Uterus (tissue), 4 donors: ENCODE measurements around the gene CCR7. TPM values are rescaled to one million over a fixed set of nuclear protein-coding genes. Genes with fewer than 3 reads are reported as not detected.

Source experiments
- DNase-seq, 2 donors: peaks; one replicate each; pipeline ENCODE4 v3.0.0-alpha.2; 2019 to 2020
- H3K27ac ChIP-seq, 2 donors: fragments of 200-600 bp; sonication (generic); 1 replicate in 1 of 2; 2 replicates in 1 of 2; pipeline ENCODE4 v1.5.1; 2016 to 2018
- H3K27me3 ChIP-seq, 2 donors: fragments of 200-600 bp; sonication (generic); one replicate each; pipeline ENCODE4 v1.5.1; 2018 to 2019; ENCODE audit warnings: control low read depth in 1 of 2
- H3K36me3 ChIP-seq, 2 donors: fragments of 200-600 bp; sonication (generic); one replicate each; pipeline ENCODE4 v1.5.1; 2019; ENCODE audit warnings: control low read depth in 1 of 2
- H3K4me1 ChIP-seq, 2 donors: fragments of 200-600 bp; sonication (generic); one replicate each; pipeline ENCODE4 v1.5.1; 2018 to 2019; ENCODE audit warnings: control low read depth in 1 of 2
- H3K4me3 ChIP-seq, 2 donors: fragments of 200-600 bp; sonication (generic); 1 replicate in 1 of 2; 2 replicates in 1 of 2; pipeline ENCODE4 v1.5.1; 2018 to 2019; ENCODE audit warnings: mild to moderate bottlenecking in 1 of 2
- H3K9me3 ChIP-seq, 2 donors: fragments of 200-600 bp; sonication (generic); one replicate each; pipeline ENCODE4 v1.5.1; 2019; ENCODE audit warnings: control low read depth in 1 of 2
- POLR2A ChIP-seq, 2 donors: fragments of 450-650 bp; IDR thresholded peaks; one replicate each; pipeline ENCODE4 v1.6.1; 2016; ENCODE audit warnings: antibody characterized with exemption in 2 of 2, mild to moderate bottlenecking in 1 of 2, moderate library complexity in 1 of 2
- intact Hi-C: fragments of 100-400 bp; cut with DNase I; formaldehyde crosslinking; loops from one replicate; pipeline ENCODE4 v1.15.1; 2023; ENCODE audit warnings: low total_unique reads
- total RNA-seq, 4 donors: library from RNA; depleted of rRNA in 3 of 4; stranded (reverse); fragments of >200 nt in 3 of 4; gene quantifications; one replicate each; pipeline versions ENCODE4 v1.1.0 to v1.2.4, GENCODE V29; 2014 to 2023
- TF ChIP-seq, protein P1 (sequence below), 4 experiments: fragments of 200-600 bp in 2 of 4; fragments of 450-650 bp in 2 of 4; sonication (generic) in 2 of 4; IDR thresholded peaks; one replicate each; pipeline ENCODE4 v1.5.1; 2016 to 2019; ENCODE audit warnings: antibody characterized with exemption in 4 of 4, mild to moderate bottlenecking in 2 of 4, moderate library complexity in 1 of 4
- donor health status: DM: yes; HTN: yes; CAD: no.

The CCR7 gene
- total RNA-seq, 4 donors from 2014 or later, result 0.14 TPM; not detected in 3

DNA sequence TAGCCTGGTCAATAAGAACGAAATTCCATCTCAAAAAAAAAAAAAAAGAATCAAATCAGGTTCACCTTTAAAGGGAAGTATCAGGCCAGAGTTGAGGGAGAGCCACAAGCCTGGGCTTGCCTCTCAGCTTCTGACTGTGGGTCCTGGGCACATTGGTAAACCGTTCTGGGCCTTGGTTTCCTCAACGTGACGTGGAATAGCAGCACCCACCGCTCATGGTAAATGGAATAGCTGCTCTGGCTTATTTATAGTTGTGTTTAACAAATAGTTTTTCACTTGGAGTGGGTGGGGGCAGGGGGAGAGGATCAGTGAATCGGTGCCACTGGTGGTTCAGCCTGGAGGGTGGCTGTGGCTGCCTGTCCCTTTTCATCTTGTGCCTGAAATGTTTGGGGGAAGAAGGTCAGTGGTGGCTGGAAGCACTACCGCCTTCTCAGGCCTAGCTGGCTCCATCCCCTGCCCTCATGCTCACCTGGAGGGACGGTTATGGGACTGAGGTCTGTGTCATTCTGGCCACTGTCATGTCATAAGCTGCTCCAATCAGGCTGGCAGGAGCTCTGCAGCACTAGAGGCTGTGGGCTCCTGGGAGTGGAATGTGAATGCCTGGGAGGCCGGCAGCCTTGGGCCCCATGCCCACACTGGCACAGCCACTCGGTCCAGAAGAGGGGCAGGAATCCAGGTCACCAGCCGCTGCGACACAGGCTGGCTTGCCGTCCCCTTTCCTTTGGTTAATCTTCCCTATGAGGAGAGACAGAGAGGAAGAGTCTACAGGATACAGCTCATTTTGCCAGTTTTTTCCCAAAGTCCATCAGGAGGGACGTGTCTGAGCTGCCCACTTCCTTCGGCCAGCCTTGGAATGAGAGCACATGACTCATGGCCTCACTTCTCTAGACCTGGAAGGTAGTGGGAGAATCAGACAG is 27.0 kb downstream of the CCR7 start:
- Histone ChIP-seq H3K27me3 (no peaks in the 10 kb centered on the region), H3K9me3 (no peaks in the 10 kb centered on the region), H3K4me1 (peaks cover 18 to 30% of the 10 kb centered on the region in 2 donors), H3K27ac (peak overlapping the region; percentile 93 to 98), H3K4me3 (no peak overlapping the region), H3K36me3 (no peaks in the 10 kb centered on the region)
- TF ChIP-seq POLR2A (IDR thresholded peaks at IDR 0.05), result no peak
- TF ChIP-seq, protein P1, sequence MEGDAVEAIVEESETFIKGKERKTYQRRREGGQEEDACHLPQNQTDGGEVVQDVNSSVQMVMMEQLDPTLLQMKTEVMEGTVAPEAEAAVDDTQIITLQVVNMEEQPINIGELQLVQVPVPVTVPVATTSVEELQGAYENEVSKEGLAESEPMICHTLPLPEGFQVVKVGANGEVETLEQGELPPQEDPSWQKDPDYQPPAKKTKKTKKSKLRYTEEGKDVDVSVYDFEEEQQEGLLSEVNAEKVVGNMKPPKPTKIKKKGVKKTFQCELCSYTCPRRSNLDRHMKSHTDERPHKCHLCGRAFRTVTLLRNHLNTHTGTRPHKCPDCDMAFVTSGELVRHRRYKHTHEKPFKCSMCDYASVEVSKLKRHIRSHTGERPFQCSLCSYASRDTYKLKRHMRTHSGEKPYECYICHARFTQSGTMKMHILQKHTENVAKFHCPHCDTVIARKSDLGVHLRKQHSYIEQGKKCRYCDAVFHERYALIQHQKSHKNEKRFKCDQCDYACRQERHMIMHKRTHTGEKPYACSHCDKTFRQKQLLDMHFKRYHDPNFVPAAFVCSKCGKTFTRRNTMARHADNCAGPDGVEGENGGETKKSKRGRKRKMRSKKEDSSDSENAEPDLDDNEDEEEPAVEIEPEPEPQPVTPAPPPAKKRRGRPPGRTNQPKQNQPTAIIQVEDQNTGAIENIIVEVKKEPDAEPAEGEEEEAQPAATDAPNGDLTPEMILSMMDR (IDR thresholded peaks at IDR 0.05), result no peak
- peak in 1 of 2 donors; percentile 40 for DNase-seq
- intact Hi-C loops, result loop anchor here (10.0 kb wide), 2 partner anchors 63 to 183 kb away; no protein-coding TSS in a partner anchor

DNA sequence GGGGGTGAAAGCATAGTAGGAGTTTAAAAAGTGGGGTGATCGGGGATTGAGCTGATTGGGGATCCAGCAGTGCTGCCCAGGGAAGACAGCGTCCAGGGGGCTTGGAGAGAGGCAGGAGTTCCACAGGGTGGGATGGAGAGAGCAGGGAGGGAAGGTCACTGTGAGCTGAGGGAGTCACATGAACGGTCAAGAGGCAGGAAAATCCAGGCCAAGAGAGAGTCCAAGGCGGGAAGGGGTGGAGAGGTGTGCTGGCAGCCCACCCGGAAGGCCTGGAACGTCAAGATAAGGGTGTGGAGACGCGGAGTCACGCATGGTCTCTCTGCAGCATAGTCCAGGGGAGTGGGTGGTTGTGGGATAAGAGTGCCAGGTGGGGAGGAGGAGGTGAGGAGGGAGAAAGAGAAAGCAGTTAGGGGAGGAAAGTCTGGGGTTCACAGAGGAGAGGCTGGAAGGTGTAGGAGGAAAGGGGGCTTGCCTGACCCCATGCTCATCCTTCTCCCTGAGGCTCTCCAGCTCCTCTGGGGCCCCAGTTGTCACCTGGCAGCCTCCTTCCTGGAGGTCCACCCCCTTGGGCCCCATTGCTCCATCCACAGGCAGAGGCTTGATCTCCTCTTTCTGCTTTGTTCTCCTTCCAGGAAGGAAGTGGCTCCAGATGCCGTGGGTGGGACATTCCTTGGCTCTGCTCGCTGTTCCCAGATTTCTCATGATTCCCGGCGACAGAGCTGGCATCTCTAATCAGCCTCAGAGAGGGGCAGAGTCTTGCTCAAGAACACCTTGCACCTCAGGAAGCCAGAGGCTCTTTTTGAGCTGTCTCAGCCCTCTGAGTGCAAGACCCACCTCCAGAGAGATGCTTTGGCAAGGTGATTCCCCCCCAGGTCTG is 28.7 kb downstream of the CCR7 start:
- Histone ChIP-seq H3K4me1 (peaks cover 4 to 28% of the 10 kb centered on the region in 2 donors), H3K4me3 (no peak overlapping the region), H3K27ac (peak overlapping the region; percentile 93 to 98), H3K9me3 (no peaks in the 10 kb centered on the region), H3K27me3 (no peaks in the 10 kb centered on the region), H3K36me3 (no peaks in the 10 kb centered on the region)
- TF ChIP-seq, protein P1 (IDR thresholded peaks at IDR 0.05), result no peak
- no peak for TF ChIP-seq POLR2A (IDR thresholded peaks at IDR 0.05)
- peak; percentile 62 to 72 for DNase-seq
- intact Hi-C loops, result loop anchor here (10.0 kb wide), 2 partner anchors 62 to 182 kb away; no protein-coding TSS in a partner anchor

DNA sequence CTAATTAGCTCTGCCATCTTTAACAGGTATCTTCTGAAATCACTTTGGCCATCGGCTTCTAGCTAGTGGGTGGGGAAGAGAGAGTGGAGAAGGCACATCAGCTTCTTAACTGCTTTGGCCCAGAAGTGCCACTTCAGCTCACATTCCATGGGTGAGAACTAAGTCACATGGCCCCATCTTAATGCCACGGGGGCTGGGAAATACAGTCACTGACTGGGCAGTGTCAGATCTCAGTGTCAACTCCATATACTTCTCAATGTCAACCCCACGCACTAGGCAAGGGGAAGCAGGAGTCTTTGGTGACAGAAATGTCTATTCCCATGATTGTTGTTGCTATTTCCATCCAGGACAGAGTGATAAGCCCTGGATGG is 29.4 kb downstream of the CCR7 start:
- TF ChIP-seq, protein P1 (IDR thresholded peaks at IDR 0.05), result no peak
- no peak for TF ChIP-seq POLR2A (IDR thresholded peaks at IDR 0.05)
- Histone ChIP-seq H3K9me3 (no peaks in the 10 kb centered on the region), H3K27ac (peak overlapping the region; percentile 93 to 98), H3K4me1 (peaks cover 0 to 25% of the 10 kb centered on the region in 2 donors), H3K27me3 (no peaks in the 10 kb centered on the region), H3K36me3 (no peaks in the 10 kb centered on the region), H3K4me3 (no peak overlapping the region)
- DNase-seq, result peak in 1 of 2 donors; percentile 14
- intact Hi-C loops, result loop anchor here (10.0 kb wide), 2 partner anchors 61 to 181 kb away; no protein-coding TSS in a partner anchor

DNA sequence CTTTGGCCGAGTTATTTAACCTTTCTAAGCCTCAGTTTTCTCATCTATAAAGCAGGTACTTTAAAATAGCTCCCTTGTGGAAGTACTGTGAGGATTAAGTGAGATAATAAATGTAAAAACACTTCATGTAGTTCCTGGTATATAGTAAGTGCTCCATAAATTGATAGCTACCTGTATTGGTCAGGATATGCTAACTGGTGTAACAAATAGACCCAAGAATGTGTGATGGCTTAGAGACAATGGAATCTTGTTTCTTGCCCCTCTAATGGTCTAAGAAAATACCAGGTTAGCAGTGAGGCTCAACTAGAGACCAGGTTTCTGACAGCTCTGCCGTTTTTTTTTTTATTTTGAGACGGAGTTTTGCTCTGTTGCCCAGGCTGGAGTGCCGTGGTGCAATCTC is 29.8 kb downstream of the CCR7 start:
- Histone ChIP-seq H3K36me3 (no peaks in the 10 kb centered on the region), H3K4me1 (peaks cover 0 to 25% of the 10 kb centered on the region in 2 donors), H3K27me3 (no peaks in the 10 kb centered on the region), H3K9me3 (no peaks in the 10 kb centered on the region), H3K27ac (peak overlapping the region; percentile 93 to 98), H3K4me3 (no peak overlapping the region)
- intact Hi-C loops, result loop anchor here (10.0 kb wide), 2 partner anchors 61 to 181 kb away; no protein-coding TSS in a partner anchor
- TF ChIP-seq, protein P1 (IDR thresholded peaks at IDR 0.05), result no peak
- TF ChIP-seq POLR2A (IDR thresholded peaks at IDR 0.05), result no peak
- DNase-seq, result no peak
